ENCODE results near the gene FAM24B.

GRCh38 chr10:122878799-122879338, 512 bp downstream of the FAM24B start:
- TF ChIP-seq CTCF (IDR thresholded peaks at IDR 0.05; ENCODE audit: low read depth, low read length) (no peak), EZH2phosphoT487 (IDR thresholded peaks at IDR 0.05; ENCODE audit: low read depth) (no peak)
